SK-N-SH (cell line): Measurements from ENCODE around the gene PSMA6. TPM values are rescaled to one million over a fixed set of nuclear protein-coding genes. Genes with fewer than 3 reads are reported as not detected.

Experiments
- CTCF ChIA-PET: fragments of 300-600, 350-600 bp; formaldehyde crosslinking; extraction: SDS; loops from one replicate; lab custom pipeline; 2021; lab: Yijun Ruan, JAX
- POLR2A ChIA-PET: fragments of 350-600 bp; sonication (Branson Sonifier 250); formaldehyde crosslinking; extraction: SDS; loops from one replicate; lab custom pipeline; 2020; ENCODE audit warnings: antibody characterized with exemption, inconsistent platforms; lab: Yijun Ruan, JAX
- DNase-seq: peaks from one replicate; pipeline ENCODE4 v3.0.0; 2012
- H2AFZ ChIP-seq: fragments of 200-600 bp; sonication (generic); 2 replicates; pipeline ENCODE4 v1.8.1; 2016; ENCODE audit warnings: antibody characterized with exemption, mild to moderate bottlenecking, low read depth
- H3F3A ChIP-seq: fragments of 200-600 bp; sonication (generic); replicated peaks from 2 replicates; pipeline ENCODE3; 2016; ENCODE audit warnings: antibody characterized with exemption, mild to moderate bottlenecking; ENCODE audit not compliant: insufficient read depth
- H3K27ac ChIP-seq, 2 experiments: fragments of 200-500 bp in 1 of 2; fragments of 200-600 bp in 1 of 2; sonication (Bioruptor generic) in 1 of 2; sonication (generic), shearing (Covaris generic) in 1 of 2; 2 replicates each; pipeline versions ENCODE4 v1.5.1 to v1.6.1; 2014 to 2016; ENCODE audit warnings: low read depth in 2 of 2, inconsistent platforms in 1 of 2, low read length in 1 of 2, mild to moderate bottlenecking in 1 of 2, mixed read lengths in 1 of 2
- H3K27me3 ChIP-seq: fragments of 200-600 bp; sonication (generic), shearing (Covaris generic); 2 replicates; pipeline ENCODE4 v1.6.1; 2016; ENCODE audit warnings: mixed run types; ENCODE audit not compliant: insufficient read depth
- H3K36me3 ChIP-seq, 2 experiments: fragments of 200-500 bp in 1 of 2; fragments of 200-600 bp in 1 of 2; sonication (Bioruptor generic) in 1 of 2; sonication (generic) in 1 of 2; replicated peaks in 1 of 2; 2 replicates each; pipeline versions ENCODE3 to v1.5.1; 2014 to 2016; ENCODE audit warnings: low read length in 1 of 2, mild to moderate bottlenecking in 1 of 2; ENCODE audit not compliant: insufficient read depth in 2 of 2, control insufficient read depth in 1 of 2
- H3K4me1 ChIP-seq, 2 experiments: fragments of 200-500 bp in 1 of 2; fragments of 200-600 bp in 1 of 2; sonication (Bioruptor generic) in 1 of 2; sonication (generic), shearing (Covaris generic) in 1 of 2; 2 replicates each; pipeline versions ENCODE4 v1.5.1 to v1.6.1; 2014 to 2016; ENCODE audit warnings: low read depth in 1 of 2, low read length in 1 of 2, mixed run types in 1 of 2; ENCODE audit not compliant: insufficient read depth in 2 of 2, control insufficient read depth in 1 of 2
- H3K4me2 ChIP-seq: fragments of 200-600 bp; sonication (generic), shearing (Covaris generic); 2 replicates; pipeline ENCODE4 v1.6.1; 2017; ENCODE audit warnings: mixed run types
- H3K4me3 ChIP-seq, 2 experiments: fragments of 200-500 bp in 1 of 2; fragments of 200-600 bp in 1 of 2; sonication (Bioruptor generic) in 1 of 2; sonication (generic), shearing (Covaris generic) in 1 of 2; 2 replicates each; pipeline versions ENCODE4 v1.5.1 to v1.8.1; 2014 to 2016; ENCODE audit warnings: low read depth in 2 of 2, inconsistent platforms in 1 of 2, low read length in 1 of 2, mild to moderate bottlenecking in 1 of 2, mixed read lengths in 1 of 2, moderate library complexity in 1 of 2
- H3K79me2 ChIP-seq: fragments of 200-600 bp; sonication (generic); 2 replicates; pipeline ENCODE4 v1.8.1; 2017; ENCODE audit warnings: mild to moderate bottlenecking; ENCODE audit not compliant: insufficient read depth
- H3K9ac ChIP-seq: fragments of 200-600 bp; sonication (generic); 2 replicates; pipeline ENCODE4 v1.6.1; 2017; ENCODE audit warnings: mixed run types
- H3K9me2 ChIP-seq: fragments of 200-600 bp; sonication (generic); 2 replicates; pipeline ENCODE4 v1.6.1; 2017; ENCODE audit warnings: mixed run types
- H3K9me3 ChIP-seq: fragments of 200-600 bp; sonication (generic); 2 replicates; pipeline ENCODE4 v1.6.1; 2017; ENCODE audit warnings: mixed run types, mild to moderate bottlenecking, moderate library complexity
- H4K20me1 ChIP-seq: fragments of 200-600 bp; sonication (generic); 2 replicates; pipeline ENCODE4 v1.6.1; 2017; ENCODE audit warnings: mild to moderate bottlenecking, mixed run types; ENCODE audit not compliant: insufficient read depth
- CHD2 ChIP-seq: fragments of 150-350 bp; IDR thresholded peaks from 2 replicates; pipeline ENCODE4 v1.6.1; 2018; ENCODE audit warnings: low read length; ENCODE audit not compliant: partially characterized antibody
- EP300 ChIP-seq, 2 experiments: IDR thresholded peaks; 2 replicates each; pipeline versions ENCODE4 v1.4.0 to v1.6.1; 2012; ENCODE audit warnings: borderline replicate concordance in 1 of 2, low read depth in 1 of 2, low read length in 1 of 2
- EZH2phosphoT487 ChIP-seq: fragments of 200-600 bp; sonication (generic); IDR thresholded peaks from 2 replicates; pipeline ENCODE4 v1.6.1; 2017; ENCODE audit warnings: low read depth, mixed run types, mild to moderate bottlenecking, antibody characterized with exemption, moderate library complexity, borderline replicate concordance
- FOSL2 ChIP-seq: IDR thresholded peaks from 2 replicates; pipeline ENCODE4 v1.4.0; 2012; ENCODE audit warnings: low read depth, mild to moderate bottlenecking, moderate library complexity, borderline replicate concordance
- GATA2 ChIP-seq: sonication (generic); formaldehyde crosslinking; IDR thresholded peaks from 2 replicates; pipeline ENCODE4 v1.5.0; 2020; ENCODE audit warnings: mild to moderate bottlenecking, missing genetic modification reagents
- JUND ChIP-seq: IDR thresholded peaks from 2 replicates; pipeline ENCODE4 v1.4.0; 2012
- MEF2A ChIP-seq: IDR thresholded peaks from 2 replicates; pipeline ENCODE4 v1.4.0; 2012; ENCODE audit warnings: low read depth, borderline replicate concordance
- MXI1 ChIP-seq: IDR thresholded peaks from 2 replicates; pipeline ENCODE4 v1.6.1; 2012; ENCODE audit warnings: mild to moderate bottlenecking, low read depth, low read length, improper control_type of control experiment
- NFIC ChIP-seq: IDR thresholded peaks from 2 replicates; pipeline ENCODE4 v1.4.0; 2012; ENCODE audit warnings: borderline replicate concordance
- NRF1 ChIP-seq: IDR thresholded peaks from 2 replicates; pipeline ENCODE4 v1.6.1; 2012; ENCODE audit warnings: low read depth, mild to moderate bottlenecking, low read length
- POLR2AphosphoS5 ChIP-seq: IDR thresholded peaks from 2 replicates; pipeline ENCODE4 v1.6.1; 2012; ENCODE audit warnings: low read depth, low read length
- RCOR1 ChIP-seq: fragments of 150-350 bp; IDR thresholded peaks from 2 replicates; pipeline ENCODE4 v1.6.1; 2017; ENCODE audit warnings: antibody characterized with exemption, low read length
- RFX5 ChIP-seq: IDR thresholded peaks from 2 replicates; pipeline ENCODE4 v1.6.1; 2012; ENCODE audit warnings: mild to moderate bottlenecking, improper control_type of control experiment, low read length
- RXRA ChIP-seq: IDR thresholded peaks from 2 replicates; pipeline ENCODE4 v1.4.0; 2012; ENCODE audit warnings: low read depth, mild to moderate bottlenecking, borderline replicate concordance
- TAF1 ChIP-seq: IDR thresholded peaks from 2 replicates; pipeline ENCODE4 v1.6.1; 2012; ENCODE audit warnings: low read depth, mild to moderate bottlenecking, low read length, moderate library complexity, borderline replicate concordance
- TCF12 ChIP-seq: IDR thresholded peaks from 2 replicates; pipeline ENCODE4 v1.4.0; 2012
- TEAD4 ChIP-seq: IDR thresholded peaks from 2 replicates; pipeline ENCODE4 v1.4.0; 2012; ENCODE audit warnings: mild to moderate bottlenecking, borderline replicate concordance; ENCODE audit not compliant: insufficient read depth
- YY1 ChIP-seq: IDR thresholded peaks from 2 replicates; pipeline ENCODE4 v1.4.0; 2012; ENCODE audit warnings: low read depth, mild to moderate bottlenecking
- WGBS: methylation state at CpG from one replicate; pipeline ENCODE4 v1.1.6; 2017; ENCODE audit warnings: low lambda C conversion rate; 5-methylcytosine and 5-hydroxymethylcytosine counted together
- polyA plus RNA-seq, 3 experiments: library from polyadenylated mRNA; depleted of rRNA; stranded (reverse); fragments of >200 nt; gene quantifications; 2 replicates each; pipeline ENCODE4 v1.2.3, GENCODE V29; 2012
- TF ChIP-seq, protein P1 (sequence below): IDR thresholded peaks from 2 replicates; pipeline ENCODE4 v1.4.0; 2012; ENCODE audit warnings: low read depth
- TF ChIP-seq, protein P2 (sequence below): IDR thresholded peaks from 2 replicates; pipeline ENCODE4; 2012
- TF ChIP-seq, protein P3 (sequence below): fragments of 150-350 bp; IDR thresholded peaks from 2 replicates; pipeline ENCODE4 v1.6.1; 2017; ENCODE audit warnings: antibody characterized with exemption, low read length, low read depth, borderline replicate concordance
- TF ChIP-seq, protein P4 (sequence below): fragments of 200-600 bp; sonication (generic); IDR thresholded peaks from 2 replicates; pipeline ENCODE4 v1.6.1; 2017; ENCODE audit warnings: antibody characterized with exemption, mild to moderate bottlenecking, moderate library complexity
- TF ChIP-seq, protein P5 (sequence below): IDR thresholded peaks from 2 replicates; pipeline ENCODE4 v1.4.0; 2012; ENCODE audit warnings: low read depth, borderline replicate concordance

The PSMA6 gene
- polyA plus RNA-seq, 1 of the 3 experiments (the other 2 are of a cell fraction): 174 TPM

DNA sequence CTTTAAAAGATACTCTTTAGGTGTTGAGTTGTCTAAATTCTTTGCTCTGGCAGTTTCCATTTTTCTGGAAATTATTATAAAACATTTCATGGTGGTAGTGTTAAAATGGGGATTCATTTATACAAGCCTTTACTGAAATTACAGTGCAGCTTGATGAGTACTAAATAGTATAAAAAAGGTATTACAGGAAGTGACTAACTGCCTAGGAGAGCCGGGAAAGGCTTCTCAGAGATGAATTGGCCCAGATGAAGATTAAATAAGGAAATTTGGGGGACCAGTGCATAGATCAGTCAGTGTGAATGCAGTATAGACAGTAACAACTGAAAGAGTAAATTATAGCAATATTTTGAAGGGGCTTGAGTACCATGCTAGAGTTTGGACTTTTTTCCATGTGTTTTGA lies 7.5 kb downstream of the PSMA6 start:
- Histone ChIP-seq H4K20me1 (peaks cover 82% of the 10 kb centered on the region), H3K4me1 (peaks cover 0 to 6% of the 10 kb centered on the region in 2 experiments; a peak in 2 of 4 replicates), H3K36me3 (peaks cover 0 to 20% of the 10 kb centered on the region in 2 experiments), H3K27ac (no peak overlapping the region), H3K79me2 (peaks cover 100% of the 10 kb centered on the region), H3K9me3 (0 out of 2 replicates have a peak, but pooled peaks cover 4% of the 10 kb centered on the region), H3K27me3 (no peaks in the 10 kb centered on the region), H3K4me2 (no peak overlapping the region; the same call in 1 of the 2 replicates), H3K9ac (no peak overlapping the region), H2AFZ (no peak overlapping the region), H3K9me2 (no peaks in the 10 kb centered on the region), H3K4me3 (no peak overlapping the region), H3F3A (peaks cover 11% of the 10 kb centered on the region)
- WGBS: 15% methylated on average over 1 of the region's 1 CpG
- TF ChIP-seq, protein P1, sequence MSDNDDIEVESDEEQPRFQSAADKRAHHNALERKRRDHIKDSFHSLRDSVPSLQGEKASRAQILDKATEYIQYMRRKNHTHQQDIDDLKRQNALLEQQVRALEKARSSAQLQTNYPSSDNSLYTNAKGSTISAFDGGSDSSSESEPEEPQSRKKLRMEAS: no peak
- no peak for TF ChIP-seq EZH2phosphoT487
- no peak for TF ChIP-seq MXI1
- TF ChIP-seq, protein P2, sequence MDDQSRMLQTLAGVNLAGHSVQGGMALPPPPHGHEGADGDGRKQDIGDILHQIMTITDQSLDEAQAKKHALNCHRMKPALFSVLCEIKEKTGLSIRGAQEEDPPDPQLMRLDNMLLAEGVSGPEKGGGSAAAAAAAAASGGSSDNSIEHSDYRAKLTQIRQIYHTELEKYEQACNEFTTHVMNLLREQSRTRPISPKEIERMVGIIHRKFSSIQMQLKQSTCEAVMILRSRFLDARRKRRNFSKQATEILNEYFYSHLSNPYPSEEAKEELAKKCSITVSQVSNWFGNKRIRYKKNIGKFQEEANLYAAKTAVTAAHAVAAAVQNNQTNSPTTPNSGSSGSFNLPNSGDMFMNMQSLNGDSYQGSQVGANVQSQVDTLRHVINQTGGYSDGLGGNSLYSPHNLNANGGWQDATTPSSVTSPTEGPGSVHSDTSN: no peak
- TF ChIP-seq TAF1: no peak
- no peak for TF ChIP-seq MEF2A
- no peak for TF ChIP-seq GATA2 (CRISPR knock-in tag)
- no peak for TF ChIP-seq NFIC
- no peak for TF ChIP-seq RFX5
- TF ChIP-seq JUND: no peak
- no peak for TF ChIP-seq TEAD4
- TF ChIP-seq POLR2AphosphoS5: no peak
- TF ChIP-seq CHD2: no peak
- TF ChIP-seq NRF1: no peak
- DNase-seq: no peak
- ChIA-PET POLR2A (no interaction called here), CTCF (interaction anchor here (1.2 to 1.7 kb wide), 3 partner anchors 11 to 122 kb away, joined by 3 to 7 read pairs (median 3); no protein-coding TSS in a partner anchor)

DNA sequence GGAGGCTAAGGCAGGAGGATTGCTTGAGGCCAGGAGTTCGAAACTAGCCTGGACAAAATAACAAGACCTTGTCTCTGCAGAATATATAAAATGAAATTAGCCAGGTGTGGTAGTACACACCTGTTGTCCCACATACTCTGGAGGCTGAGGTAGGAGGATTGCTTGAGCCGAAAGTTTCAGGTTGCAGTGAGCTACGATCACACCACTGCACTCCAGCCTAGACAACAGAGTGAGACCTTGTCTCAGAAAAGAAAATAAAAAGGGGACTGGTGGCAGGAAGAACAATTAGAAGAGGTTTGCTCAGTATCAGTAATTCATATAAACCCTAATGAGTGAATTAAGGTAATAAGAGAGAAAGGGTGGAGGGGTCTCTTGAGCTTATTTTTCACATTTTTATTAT lies 8.0 kb downstream of the PSMA6 start:
- TF ChIP-seq, protein P3, sequence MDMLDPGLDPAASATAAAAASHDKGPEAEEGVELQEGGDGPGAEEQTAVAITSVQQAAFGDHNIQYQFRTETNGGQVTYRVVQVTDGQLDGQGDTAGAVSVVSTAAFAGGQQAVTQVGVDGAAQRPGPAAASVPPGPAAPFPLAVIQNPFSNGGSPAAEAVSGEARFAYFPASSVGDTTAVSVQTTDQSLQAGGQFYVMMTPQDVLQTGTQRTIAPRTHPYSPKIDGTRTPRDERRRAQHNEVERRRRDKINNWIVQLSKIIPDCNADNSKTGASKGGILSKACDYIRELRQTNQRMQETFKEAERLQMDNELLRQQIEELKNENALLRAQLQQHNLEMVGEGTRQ: no peak
- no peak for TF ChIP-seq FOSL2
- TF ChIP-seq, protein P4, sequence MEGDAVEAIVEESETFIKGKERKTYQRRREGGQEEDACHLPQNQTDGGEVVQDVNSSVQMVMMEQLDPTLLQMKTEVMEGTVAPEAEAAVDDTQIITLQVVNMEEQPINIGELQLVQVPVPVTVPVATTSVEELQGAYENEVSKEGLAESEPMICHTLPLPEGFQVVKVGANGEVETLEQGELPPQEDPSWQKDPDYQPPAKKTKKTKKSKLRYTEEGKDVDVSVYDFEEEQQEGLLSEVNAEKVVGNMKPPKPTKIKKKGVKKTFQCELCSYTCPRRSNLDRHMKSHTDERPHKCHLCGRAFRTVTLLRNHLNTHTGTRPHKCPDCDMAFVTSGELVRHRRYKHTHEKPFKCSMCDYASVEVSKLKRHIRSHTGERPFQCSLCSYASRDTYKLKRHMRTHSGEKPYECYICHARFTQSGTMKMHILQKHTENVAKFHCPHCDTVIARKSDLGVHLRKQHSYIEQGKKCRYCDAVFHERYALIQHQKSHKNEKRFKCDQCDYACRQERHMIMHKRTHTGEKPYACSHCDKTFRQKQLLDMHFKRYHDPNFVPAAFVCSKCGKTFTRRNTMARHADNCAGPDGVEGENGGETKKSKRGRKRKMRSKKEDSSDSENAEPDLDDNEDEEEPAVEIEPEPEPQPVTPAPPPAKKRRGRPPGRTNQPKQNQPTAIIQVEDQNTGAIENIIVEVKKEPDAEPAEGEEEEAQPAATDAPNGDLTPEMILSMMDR: no peak
- TF ChIP-seq TAF1: no peak
- no peak for TF ChIP-seq EP300 (IDR thresholded peaks at IDR 0.05; ENCODE audit: borderline replicate concordance in 1 of 2, low read depth in 1 of 2, low read length in 1 of 2)
- no peak for TF ChIP-seq RFX5
- TF ChIP-seq, protein P5, sequence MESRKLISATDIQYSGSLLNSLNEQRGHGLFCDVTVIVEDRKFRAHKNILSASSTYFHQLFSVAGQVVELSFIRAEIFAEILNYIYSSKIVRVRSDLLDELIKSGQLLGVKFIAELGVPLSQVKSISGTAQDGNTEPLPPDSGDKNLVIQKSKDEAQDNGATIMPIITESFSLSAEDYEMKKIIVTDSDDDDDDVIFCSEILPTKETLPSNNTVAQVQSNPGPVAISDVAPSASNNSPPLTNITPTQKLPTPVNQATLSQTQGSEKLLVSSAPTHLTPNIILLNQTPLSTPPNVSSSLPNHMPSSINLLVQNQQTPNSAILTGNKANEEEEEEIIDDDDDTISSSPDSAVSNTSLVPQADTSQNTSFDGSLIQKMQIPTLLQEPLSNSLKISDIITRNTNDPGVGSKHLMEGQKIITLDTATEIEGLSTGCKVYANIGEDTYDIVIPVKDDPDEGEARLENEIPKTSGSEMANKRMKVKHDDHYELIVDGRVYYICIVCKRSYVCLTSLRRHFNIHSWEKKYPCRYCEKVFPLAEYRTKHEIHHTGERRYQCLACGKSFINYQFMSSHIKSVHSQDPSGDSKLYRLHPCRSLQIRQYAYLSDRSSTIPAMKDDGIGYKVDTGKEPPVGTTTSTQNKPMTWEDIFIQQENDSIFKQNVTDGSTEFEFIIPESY: no peak
- no peak for TF ChIP-seq NFIC
- TF ChIP-seq RCOR1: no peak
- TF ChIP-seq TCF12: no peak
- no peak for TF ChIP-seq TEAD4
- TF ChIP-seq RXRA: no peak
- TF ChIP-seq YY1: no peak
- no peaks in the 10 kb centered on the region for H3K9me2 ChIP-seq
- ChIA-PET POLR2A (no interaction called here), CTCF (interaction anchor here (1.2 to 1.7 kb wide), 4 partner anchors 10 to 159 kb away, joined by 3 to 7 read pairs (median 3); no protein-coding TSS in a partner anchor)
- peaks cover 100% of the 10 kb centered on the region for H3K79me2 ChIP-seq
- H3K4me1 ChIP-seq: peaks cover 0 to 6% of the 10 kb centered on the region in 2 experiments; a peak in 1 of 4 replicates
- peaks cover 87% of the 10 kb centered on the region for H4K20me1 ChIP-seq
- H3K27me3 ChIP-seq: no peaks in the 10 kb centered on the region
- no peak overlapping the region; the same call in 1 of the 2 replicates for H3K4me2 ChIP-seq
- H3K9me3 ChIP-seq: 0 out of 2 replicates have a peak, but pooled peaks cover 4% of the 10 kb centered on the region
- WGBS: 100% methylated on average over 3 of the region's 3 CpGs
- H2AFZ ChIP-seq: no peak overlapping the region
- H3K36me3 ChIP-seq: peaks cover 0 to 16% of the 10 kb centered on the region in 2 experiments
- H3K27ac ChIP-seq: no peak overlapping the region
- H3K4me3 ChIP-seq: no peak overlapping the region
- peaks cover 12% of the 10 kb centered on the region for H3F3A ChIP-seq
- H3K9ac ChIP-seq: no peak overlapping the region
- DNase-seq: no peak
